Heart left ventricle (tissue), 16 donors: ENCODE measurements around the gene PCK2. TPM values are rescaled to one million over a fixed set of nuclear protein-coding genes. Genes with fewer than 3 reads are reported as not detected.
A peak's percentile ranks its signal among the peaks of the same experiment; 100 is the strongest.

Experiments
- ATAC-seq, 4 donors: fragments of 200-7000 bp; cut with Tn5 transposase; one replicate each; pipeline ENCODE4 v1.9.1; 2020 to 2022; ENCODE audit warnings: moderate library complexity in 4 of 4, mild to moderate bottlenecking in 3 of 4, moderate number of reproducible peaks in 1 of 4
- DNase-seq, 5 donors: peaks; one replicate each; pipeline ENCODE4 v3.0.0-alpha.2; 2020
- H3K27ac ChIP-seq, 12 donors: fragments of 200-600 bp; sonication (generic) in 4 of 12; one replicate each; pipeline versions ENCODE4 v1.5.0 to v1.8.0; 2016 to 2022; ENCODE audit warnings: mild to moderate bottlenecking in 2 of 12
- H3K27me3 ChIP-seq, 9 donors: fragments of 200-600 bp; sonication (generic) in 2 of 9; one replicate each; pipeline versions ENCODE4 v1.5.1 to v1.8.0; 2016 to 2022; ENCODE audit warnings: mild to moderate bottlenecking in 3 of 9
- H3K36me3 ChIP-seq, 9 donors: fragments of 200-600 bp; sonication (generic) in 2 of 9; one replicate each; pipeline versions ENCODE4 v1.5.0 to v1.8.0; 2018 to 2022; ENCODE audit warnings: mild to moderate bottlenecking in 2 of 9
- H3K4me1 ChIP-seq, 12 donors: fragments of 200-600 bp; sonication (generic) in 4 of 12; one replicate each; pipeline versions ENCODE4 v1.5.0 to v1.8.0; 2016 to 2022; ENCODE audit warnings: mild to moderate bottlenecking in 3 of 12
- H3K4me3 ChIP-seq, 12 donors: fragments of 200-600 bp; sonication (generic) in 4 of 12; one replicate each; pipeline versions ENCODE4 v1.5.0 to v1.8.0; 2017 to 2022; ENCODE audit warnings: mild to moderate bottlenecking in 9 of 12, moderate library complexity in 4 of 12
- H3K9me3 ChIP-seq, 12 donors: fragments of 200-600 bp; sonication (generic) in 4 of 12; one replicate each; pipeline versions ENCODE4 v1.5.0 to v1.8.0; 2016 to 2022; ENCODE audit warnings: mild to moderate bottlenecking in 1 of 12
- POLR2A ChIP-seq, 2 donors: fragments of 450-650 bp; IDR thresholded peaks; one replicate each; pipeline ENCODE4 v1.6.1; 2017; ENCODE audit warnings: antibody characterized with exemption in 2 of 2, mild to moderate bottlenecking in 2 of 2, moderate library complexity in 2 of 2
- WGBS, 4 donors: extraction: QIAGEN DNeasy Blood & Tissue Kit in 2 of 4; methylation state at CpG; one replicate each; pipeline versions ENCODE4 v1.1.5 to v1.1.7; 2013 to 2018; 5-methylcytosine and 5-hydroxymethylcytosine counted together
- intact Hi-C, 10 donors: fragments of 100-400 bp; cut with DNase I; formaldehyde crosslinking; loops; one replicate each; pipeline versions ENCODE4 v1.11.1 to v1.14.2; 2022
- polyA plus RNA-seq, 2 donors: library from polyadenylated mRNA; stranded (reverse); fragments of 200-250 nt; gene quantifications; one replicate each; pipeline ENCODE4 v1.2.3, GENCODE V29; 2013
- total RNA-seq, 9 donors: library from RNA; depleted of rRNA in 2 of 9; stranded (reverse); fragments of >200 nt in 2 of 9; fragmentation: NEBNext Ultra II Directional in 3 of 9; extraction: Animal tissue kit (Norgen Biotek cat#: 25700) in 3 of 9; gene quantifications; one replicate each; pipeline versions ENCODE4 v1.1.0 to v1.2.4, GENCODE V29; 2016 to 2023
- TF ChIP-seq, protein P1 (sequence below), 12 donors: fragments of 200-600 bp; sonication (generic) in 4 of 12; IDR thresholded peaks; one replicate each; pipeline versions ENCODE4 v1.5.0 to v1.8.0; 2018 to 2022; ENCODE audit warnings: antibody characterized with exemption in 12 of 12, mild to moderate bottlenecking in 5 of 12
- donor health status: ischemic (EF 13 %, LVEDD 7.1; RV severe dilation, severe dysfunction).
- donor health status: healthy with polysubstance abuse.
- donor health status: DM: no; HTN: yes; CAD: no.
- donor health status: DM: no; HTN: no; CAD: no.
- donor health status: ischemic (EF 25% LVEDD 6.9; RV normal size, moderate dysfunction).
- donor health status: ischemic (EF 25% LVEDD 5.7; RV mildly dilated, moderate dysfunction).
- donor health status: healthy.
- donor health status: DM: yes; HTN: yes; CAD: no.
- donor health status: ischemic (EF 35%, LVEDD 5.7; RV mildly dilated, moderate dysfunction).
- donor health status: nonischemic (EF 11% LVEDD 7.7; RV severe dilation, severe dysfunction).
- donor health status: DM: yes; HTN: yes; CAD: no.
- donor health status: PGD.
- donor health status: ischemic (EF 29% LVEDD 5.4; RV normal size, mild dysfunction).
- donor health status: nonischemic (EF 23%, LVEDD 6.1; RV moderate dilation, normal function).

The PCK2 gene
- total and polyA plus RNA-seq, 11 donors = 1.5 to 14.6 (median 3.9) TPM

GRCh38 chr14:24130380-24130716, 36.2 kb downstream of the PCK2 start, which contains the start of gene FITM1:
TSS of gene FITM1 (plus strand) at chr14:24130659. CDS start at chr14:24131564, 905 bp downstream.
- WGBS, 4 donors = 83 to 93% (median 88%) methylated on average over 5 of the region's 5 CpGs
- Histone ChIP-seq H3K27ac (peak within 1 kb of the TSS; percentile 79 to 99 (median 93)), H3K9me3 (no peaks in the 10 kb centered on the region), H3K27me3 (no peaks in the 10 kb centered on the region), H3K4me3 (peak within 1 kb of the TSS in 10 of 12 donors; percentile 1 to 58 (median 44)), H3K4me1 (peaks cover 0 to 37% (median 21%) of the 10 kb centered on the region in 12 donors), H3K36me3 (peaks cover 0 to 4% (median 0%) of the 10 kb centered on the region in 9 donors)
- no peak for TF ChIP-seq POLR2A (IDR thresholded peaks at IDR 0.05)
- TF ChIP-seq, protein P1, sequence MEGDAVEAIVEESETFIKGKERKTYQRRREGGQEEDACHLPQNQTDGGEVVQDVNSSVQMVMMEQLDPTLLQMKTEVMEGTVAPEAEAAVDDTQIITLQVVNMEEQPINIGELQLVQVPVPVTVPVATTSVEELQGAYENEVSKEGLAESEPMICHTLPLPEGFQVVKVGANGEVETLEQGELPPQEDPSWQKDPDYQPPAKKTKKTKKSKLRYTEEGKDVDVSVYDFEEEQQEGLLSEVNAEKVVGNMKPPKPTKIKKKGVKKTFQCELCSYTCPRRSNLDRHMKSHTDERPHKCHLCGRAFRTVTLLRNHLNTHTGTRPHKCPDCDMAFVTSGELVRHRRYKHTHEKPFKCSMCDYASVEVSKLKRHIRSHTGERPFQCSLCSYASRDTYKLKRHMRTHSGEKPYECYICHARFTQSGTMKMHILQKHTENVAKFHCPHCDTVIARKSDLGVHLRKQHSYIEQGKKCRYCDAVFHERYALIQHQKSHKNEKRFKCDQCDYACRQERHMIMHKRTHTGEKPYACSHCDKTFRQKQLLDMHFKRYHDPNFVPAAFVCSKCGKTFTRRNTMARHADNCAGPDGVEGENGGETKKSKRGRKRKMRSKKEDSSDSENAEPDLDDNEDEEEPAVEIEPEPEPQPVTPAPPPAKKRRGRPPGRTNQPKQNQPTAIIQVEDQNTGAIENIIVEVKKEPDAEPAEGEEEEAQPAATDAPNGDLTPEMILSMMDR (IDR thresholded peaks at IDR 0.05) = no peak
- no peak for ATAC-seq
- DNase-seq = no peak
- intact Hi-C loops = loop anchor here in 1 of 10 donors (2.0 kb wide), 1 partner anchor 16 kb away; the partner anchor contains the start of genes DCAF11 and NRL

GRCh38 chr14:24130717-24131548, 36.8 kb downstream of the PCK2 start:
- peak overlapping the region in 10 of 12 donors; percentile 1 to 58 (median 44) for H3K4me3 ChIP-seq
- 18 to 30% (median 23%) methylated on average over 4 to 7 of the region's 7 CpGs for WGBS, 4 donors

DNA sequence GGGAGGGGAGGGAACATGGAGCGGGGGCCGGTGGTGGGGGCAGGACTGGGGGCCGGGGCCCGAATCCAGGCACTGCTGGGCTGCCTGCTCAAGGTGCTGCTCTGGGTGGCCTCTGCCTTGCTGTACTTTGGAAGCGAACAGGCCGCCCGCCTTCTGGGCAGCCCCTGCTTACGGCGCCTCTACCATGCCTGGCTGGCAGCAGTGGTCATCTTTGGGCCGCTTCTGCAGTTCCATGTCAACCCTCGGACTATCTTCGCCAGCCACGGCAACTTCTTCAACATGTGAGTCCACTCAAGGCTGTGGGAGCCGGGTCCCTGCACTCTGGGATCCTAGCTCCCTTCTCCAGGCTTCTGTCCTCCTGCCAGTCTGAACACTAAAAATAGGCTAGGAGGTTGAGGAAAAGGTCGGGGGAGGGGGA, 37.4 kb downstream of the PCK2 start:
- 17 to 39% (median 35%) methylated on average over 7 to 15 of the region's 15 CpGs for WGBS, 4 donors
- H3K4me3 ChIP-seq = peak overlapping the region in 11 of 12 donors; percentile 1 to 58 (median 42)
- H3K9me3 ChIP-seq = no peaks in the 10 kb centered on the region
- peak in 4 of 5 donors; percentile 35 to 68 (median 52) for DNase-seq
- peaks cover 0 to 4% (median 0%) of the 10 kb centered on the region in 9 donors for H3K36me3 ChIP-seq
- ATAC-seq = peak; percentile 28 to 45 (median 35)
- TF ChIP-seq, protein P1 (IDR thresholded peaks at IDR 0.05) = no peak
- no peak for TF ChIP-seq POLR2A (IDR thresholded peaks at IDR 0.05)
- intact Hi-C loops = loop anchor here in 3 of 10 donors (1.0 to 2.0 kb wide), 2 partner anchors 17 kb away; partner anchors contain the start of genes DCAF11 (in 3 of the 3) and NRL (in 3 of the 3)
- no peaks in the 10 kb centered on the region for H3K27me3 ChIP-seq
- peak overlapping the region; percentile 79 to 99 (median 93) for H3K27ac ChIP-seq
- peaks cover 0 to 45% (median 25%) of the 10 kb centered on the region in 12 donors for H3K4me1 ChIP-seq

More at GRCh38 chr14:24130717-24131548, 36.8 kb downstream of the PCK2 start:
- TF ChIP-seq POLR2A (IDR thresholded peaks at IDR 0.05) = no peak
- TF ChIP-seq, protein P1 (IDR thresholded peaks at IDR 0.05) = no peak
- peaks cover 0 to 4% (median 0%) of the 10 kb centered on the region in 9 donors for H3K36me3 ChIP-seq
- H3K9me3 ChIP-seq = no peaks in the 10 kb centered on the region
- H3K4me1 ChIP-seq = peaks cover 0 to 41% (median 23%) of the 10 kb centered on the region in 12 donors
- H3K27ac ChIP-seq = peak overlapping the region; percentile 79 to 99 (median 93)
- DNase-seq (peak; percentile 81 to 91 (median 81)), ATAC-seq (peak; percentile 77 to 87 (median 83))
- no peaks in the 10 kb centered on the region for H3K27me3 ChIP-seq
- intact Hi-C loops = loop anchor here in 3 of 10 donors (1.0 to 2.0 kb wide), 2 partner anchors 16 to 17 kb away; partner anchors contain the start of genes DCAF11 (in 3 of the 3) and NRL (in 3 of the 3)
